Anterior cingulate cortex (tissue), 58 donors: ENCODE measurements around the gene RSU1.
"Not testable (repeated sequence)": the region's sequence is repeated elsewhere in the genome, so short reads cannot be mapped to it uniquely, and the experiment has no call there.

ENCODE experiments used
- DNase-seq, 58 donors: peaks; one replicate each; lab custom pipeline; 2025; lab: John Stamatoyannopoulos, UW

Gene RSU1

GRCh38 chr10:16788125-16788524 lies 29.1 kb downstream of the RSU1 start:
- DNase-seq, result no peak

DNA sequence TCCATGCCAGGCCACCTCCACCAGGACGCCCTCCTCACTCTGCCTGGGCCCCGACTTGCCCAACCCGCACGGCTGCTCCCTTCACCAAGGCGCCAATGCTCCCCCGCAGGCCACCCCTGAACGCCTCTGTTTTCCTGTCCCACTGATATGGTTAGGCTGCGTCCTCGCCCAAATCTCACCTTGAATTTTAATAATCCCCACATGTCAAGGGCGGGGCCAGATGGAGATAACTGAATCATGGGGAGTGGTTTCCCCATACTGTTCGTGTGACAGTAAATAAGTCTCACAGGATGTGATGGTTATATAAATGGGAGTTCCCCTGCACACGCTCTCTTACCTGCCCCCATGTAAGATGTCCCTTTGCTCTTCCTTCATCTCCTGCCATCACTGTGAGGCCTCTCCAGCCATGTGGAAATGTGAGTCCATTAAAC lies 29.8 kb downstream of the RSU1 start:
- no peak for DNase-seq

DNA sequence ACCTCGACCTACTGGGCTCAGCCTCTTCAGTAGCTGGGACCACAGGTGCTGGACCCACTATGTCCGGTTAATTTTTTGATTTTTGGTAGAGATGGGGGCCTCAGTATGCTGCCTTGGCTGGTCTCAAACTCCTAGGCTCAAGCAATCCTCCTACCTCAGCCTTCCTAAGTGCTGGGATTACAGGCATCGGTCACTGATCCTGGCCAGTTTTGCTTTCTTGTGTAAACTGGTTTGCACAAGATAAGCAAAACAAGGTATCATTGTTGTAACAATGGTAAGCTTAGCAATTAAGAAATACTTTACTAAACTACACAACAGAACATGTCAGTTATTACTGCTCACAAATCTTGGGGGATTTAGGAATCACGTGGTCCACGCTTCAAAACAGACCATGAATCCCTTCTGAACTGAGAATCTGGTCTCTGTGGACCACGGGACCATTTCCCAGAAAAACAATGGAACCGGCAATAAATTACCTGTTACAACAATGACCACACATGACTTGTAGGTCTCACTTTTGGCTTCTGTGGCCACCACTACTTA lies 36.8 kb downstream of the RSU1 start:
- DNase-seq, result no peak

- no peak for DNase-seq
Observed at GRCh38 chr10:16779384-16779915, 37.8 kb downstream of the RSU1 start.

DNA sequence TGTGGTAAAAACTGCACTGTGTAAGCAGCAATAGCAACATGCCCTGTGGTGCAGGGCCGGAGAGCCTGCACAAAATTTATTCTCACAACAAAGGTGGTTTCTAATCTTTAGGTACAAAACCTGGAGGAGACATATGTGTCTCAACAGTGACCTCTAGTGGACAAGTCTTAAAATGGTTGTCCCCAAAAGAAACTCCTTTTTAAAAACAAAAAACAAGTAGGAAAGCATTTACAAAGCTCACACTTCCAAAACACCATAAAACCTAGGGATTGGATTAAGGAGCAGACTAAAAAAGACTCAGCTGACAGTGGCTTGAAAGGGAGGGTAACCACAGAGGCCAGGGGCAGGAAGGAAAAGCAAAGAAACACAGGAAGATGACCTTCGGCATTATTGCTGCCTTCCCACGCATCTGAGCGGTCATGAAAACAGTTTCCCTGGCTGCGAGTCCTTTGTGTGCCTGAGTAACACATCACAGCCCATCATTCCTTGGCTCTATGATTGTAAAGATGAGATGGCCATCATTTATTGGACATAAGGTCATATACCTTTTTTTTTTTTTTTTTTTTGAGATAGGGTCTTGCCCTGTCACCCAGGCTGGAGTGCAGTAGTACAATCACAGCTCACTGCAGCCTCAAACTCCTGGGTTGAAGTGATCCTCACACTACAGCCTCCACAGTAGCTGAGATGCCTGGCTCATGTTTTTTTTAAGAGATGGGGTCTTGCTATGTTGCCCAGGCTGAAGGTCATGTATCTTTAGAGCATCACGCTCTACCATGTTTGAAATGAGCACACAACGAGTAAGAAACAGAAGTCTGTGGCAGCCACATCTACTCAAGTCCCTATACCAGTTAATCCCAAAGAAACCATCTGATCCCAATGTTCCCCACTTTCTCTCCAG lies 39.5 kb downstream of the RSU1 start:
- peak in 2 of 58 donors; percentile 4 to 20 for DNase-seq

DNA sequence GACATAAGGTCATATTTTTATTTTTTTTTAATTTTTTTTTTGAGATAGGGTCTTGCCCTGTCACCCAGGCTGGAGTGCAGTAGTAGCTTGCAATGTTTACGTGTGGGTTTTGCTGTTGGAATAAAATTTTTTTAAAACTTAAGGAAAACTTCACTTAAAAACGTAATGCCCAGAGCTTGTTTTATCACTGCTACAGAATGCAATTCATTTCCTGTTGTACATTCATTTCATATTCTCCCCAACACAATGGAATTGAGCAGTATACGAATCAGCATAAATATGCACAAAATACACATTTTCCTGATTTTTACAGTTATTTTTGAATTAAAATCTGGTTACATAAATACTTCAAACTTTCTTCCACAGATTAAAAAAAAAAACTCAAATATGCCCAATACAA lies 40.3 kb downstream of the RSU1 start:
- DNase-seq, result no peak

DNA sequence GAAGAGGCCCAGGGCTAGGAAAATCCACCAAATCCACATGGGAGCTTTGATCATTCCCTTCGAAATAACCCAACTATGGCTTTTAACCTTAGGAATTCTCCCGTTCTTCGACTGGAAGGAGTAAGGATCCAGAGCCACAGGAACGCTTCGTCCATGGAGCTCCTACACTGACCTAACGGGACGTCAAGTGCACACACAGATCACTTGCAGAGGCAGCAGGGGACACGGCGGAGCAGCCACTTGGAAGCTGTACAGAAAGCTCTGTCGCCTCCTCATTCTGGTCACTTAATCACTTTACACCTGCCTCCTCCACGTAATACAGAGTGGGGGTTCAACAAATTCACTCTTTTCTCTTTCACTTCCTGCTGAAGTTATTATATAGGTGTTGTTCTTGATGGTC lies 43.9 kb downstream of the RSU1 start:
- DNase-seq, result no peak

GRCh38 chr10:16770670-16771069 lies 46.6 kb downstream of the RSU1 start:
- DNase-seq, result no peak

DNA sequence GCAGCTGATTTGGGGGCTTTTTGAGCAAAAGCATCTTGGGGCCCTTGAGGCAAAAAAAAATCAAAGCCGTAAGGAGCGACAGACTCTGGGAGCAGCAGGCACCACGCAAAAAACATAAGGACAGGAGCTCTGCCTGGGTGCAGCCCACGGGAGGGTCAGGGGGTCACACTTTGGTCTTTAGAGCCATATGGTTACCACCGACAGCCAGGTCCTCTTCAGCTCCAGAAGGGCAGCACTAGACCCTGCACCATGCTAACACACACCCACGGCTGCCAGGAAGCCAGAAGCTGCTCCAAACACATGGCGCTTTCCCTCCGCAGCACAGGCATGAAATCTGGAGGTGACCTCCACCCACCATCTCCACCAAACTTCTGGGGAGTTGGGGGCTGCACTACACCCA lies 47.1 kb downstream of the RSU1 start:
- DNase-seq, result no peak

GRCh38 chr10:16769331-16769730 lies 47.9 kb downstream of the RSU1 start:
- no peak for DNase-seq

DNA sequence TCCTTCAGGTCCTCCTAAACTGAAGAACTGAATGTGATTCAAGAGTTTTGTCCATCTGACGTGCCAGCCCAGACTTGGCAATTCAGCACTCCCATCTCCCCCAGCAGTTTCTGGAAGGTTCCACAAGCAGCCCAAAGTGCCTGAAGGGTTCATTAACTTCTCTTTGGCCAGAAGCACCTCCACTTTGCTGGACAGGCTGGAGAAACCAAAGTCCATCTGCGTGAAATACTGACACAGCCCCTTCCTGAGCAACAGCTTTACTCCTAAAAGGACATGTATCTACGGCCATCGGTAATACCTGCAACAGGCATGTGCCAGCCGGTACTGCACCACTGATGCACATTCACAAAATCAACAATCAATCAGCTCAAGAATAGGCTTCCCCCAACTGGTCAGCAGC lies 48.5 kb downstream of the RSU1 start:
- no peak for DNase-seq

- no peak for DNase-seq
Observed at GRCh38 chr10:16765509-16766375, 51.5 kb downstream of the RSU1 start.

- no peak for DNase-seq
Observed at GRCh38 chr10:16761300-16761699, 55.9 kb downstream of the RSU1 start.

GRCh38 chr10:16756561-16757221 lies 60.5 kb downstream of the RSU1 start:
- DNase-seq, result no peak

GRCh38 chr10:16754765-16755164 lies 62.5 kb downstream of the RSU1 start:
- no peak for DNase-seq

- DNase-seq, result not testable (repeated sequence)
Observed at GRCh38 chr10:16752849-16753248, 64.4 kb downstream of the RSU1 start.

- DNase-seq, result no peak
Observed at GRCh38 chr10:16752099-16752498, 65.1 kb downstream of the RSU1 start.

GRCh38 chr10:16751244-16751643 lies 66.0 kb downstream of the RSU1 start:
- no peak for DNase-seq

DNA sequence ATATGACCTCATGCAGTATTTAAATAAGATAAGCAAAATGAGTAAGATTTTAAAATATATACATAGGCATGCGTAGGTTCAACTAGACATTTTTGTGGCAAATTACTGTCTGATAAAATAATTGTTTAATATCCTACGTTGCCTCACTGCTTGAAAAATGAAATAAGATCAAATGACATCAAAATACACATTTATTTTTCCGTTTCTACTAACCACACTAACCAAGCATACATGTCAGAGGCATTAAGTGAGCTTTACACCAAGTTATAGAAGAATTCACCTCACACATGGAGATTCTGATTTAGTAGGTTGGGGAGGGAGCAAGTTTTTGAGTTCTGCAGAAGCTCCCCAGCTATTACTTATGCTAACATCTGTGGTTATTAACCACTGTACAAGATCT lies 66.8 kb downstream of the RSU1 start:
- no peak for DNase-seq

DNA sequence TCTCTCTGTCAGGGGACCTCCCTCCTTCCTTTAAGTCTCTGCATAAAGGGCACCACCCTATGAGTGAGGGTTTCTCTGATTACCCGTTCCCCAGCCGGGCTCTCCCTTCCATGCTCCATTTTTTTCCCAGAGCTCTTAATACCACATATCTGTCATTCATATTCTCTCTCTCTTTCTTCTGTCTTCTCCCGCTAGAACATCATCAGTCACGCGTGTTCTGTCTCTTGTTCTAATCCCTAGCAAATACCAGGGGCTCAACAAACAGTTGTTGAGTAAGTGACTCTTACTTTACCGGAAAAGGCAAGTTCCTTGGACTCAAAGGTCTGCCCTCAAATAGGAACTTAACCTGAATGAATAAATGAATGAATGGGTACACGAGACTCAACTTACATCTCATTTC lies 68.5 kb downstream of the RSU1 start:
- no peak for DNase-seq
